ENCODE measurements around the gene BRME1. TPM values are rescaled to one million over a fixed set of nuclear protein-coding genes. Genes with fewer than 3 reads are reported as not detected.
A peak's percentile ranks its signal among the peaks of the same experiment; 100 is the strongest.

BRME1 gene
- total RNA-seq, 2 experiments from 2014 or later, result 6.3 to 8.0 TPM

DNA sequence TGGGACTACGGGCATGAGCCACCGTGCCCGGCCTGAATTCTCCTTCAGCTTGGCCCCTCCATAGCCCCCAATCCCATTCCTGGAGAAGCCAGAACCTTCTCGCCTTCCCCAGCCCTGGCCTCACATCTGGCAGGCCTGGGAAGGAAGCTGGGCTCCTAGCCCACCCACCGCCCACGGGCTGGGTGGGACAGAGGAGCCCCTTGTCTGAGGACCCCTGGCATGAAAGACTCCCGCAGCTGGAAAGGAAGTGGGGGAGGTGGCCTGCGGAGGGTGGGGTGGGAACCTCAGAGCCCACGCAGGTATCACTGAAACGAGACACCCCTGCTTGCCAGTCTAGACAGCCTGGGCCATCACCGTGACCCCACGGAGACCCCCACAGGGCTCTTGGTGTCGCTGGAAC lies 36.6 kb downstream of the BRME1 start:
- H3K4me3 Mint-ChIP-seq, result no peak overlapping the region

DNA sequence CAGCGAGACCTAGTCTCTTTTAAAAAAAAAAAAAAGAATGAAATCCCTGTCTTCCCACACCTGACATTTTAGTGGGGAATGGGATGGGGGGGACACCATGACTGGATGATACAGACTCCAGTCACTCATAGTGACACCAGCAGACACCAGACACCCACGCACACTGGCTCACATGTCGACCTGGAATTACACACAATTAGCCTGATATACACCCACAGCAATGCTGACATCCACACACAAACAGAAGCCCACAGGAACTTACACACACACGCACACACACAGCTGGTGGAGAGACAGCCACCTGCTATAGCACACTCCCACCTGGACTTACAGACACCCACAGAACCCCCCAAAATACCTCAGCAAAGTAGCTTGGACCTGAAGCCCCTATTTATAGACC lies 37.3 kb downstream of the BRME1 start:
- CTCF ChIA-PET, result interaction anchor here (0.7 to 2.0 kb wide), 4 partner anchors 10 to 268 kb away, joined by 3 to 7 read pairs (median 4); partner anchors contain the start of gene ASF1B
- Mint-ChIP-seq H3K4me1 (peaks cover 21% of the 10 kb centered on the region), H3K9me3 (no peaks in the 10 kb centered on the region), H3K27me3 (peaks cover 26% of the 10 kb centered on the region), H3K27ac (no peak overlapping the region), H3K36me3 (ENCODE audit: low read depth) (no peaks in the 10 kb centered on the region), H3K4me3 (no peak overlapping the region)
- DNase-seq, result no peak
- POLR2A ChIA-PET, result no interaction called here

More for the DNA sequence above, 36.6 kb downstream of the BRME1 start:
- no peaks in the 10 kb centered on the region for H3K36me3 Mint-ChIP-seq (ENCODE audit: low read depth)
- ChIA-PET POLR2A (no interaction called here), CTCF (interaction anchor here (0.6 to 1.3 kb wide), 3 partner anchors 10 to 203 kb away, joined by 3 to 6 read pairs (median 4); partner anchors contain the start of gene MISP3)
- H3K27me3 Mint-ChIP-seq, result peaks cover 22% of the 10 kb centered on the region
- peaks cover 16% of the 10 kb centered on the region for H3K4me1 Mint-ChIP-seq
- no peak overlapping the region for H3K27ac Mint-ChIP-seq
- H3K9me3 Mint-ChIP-seq, result no peaks in the 10 kb centered on the region
- no peak for DNase-seq

DNA sequence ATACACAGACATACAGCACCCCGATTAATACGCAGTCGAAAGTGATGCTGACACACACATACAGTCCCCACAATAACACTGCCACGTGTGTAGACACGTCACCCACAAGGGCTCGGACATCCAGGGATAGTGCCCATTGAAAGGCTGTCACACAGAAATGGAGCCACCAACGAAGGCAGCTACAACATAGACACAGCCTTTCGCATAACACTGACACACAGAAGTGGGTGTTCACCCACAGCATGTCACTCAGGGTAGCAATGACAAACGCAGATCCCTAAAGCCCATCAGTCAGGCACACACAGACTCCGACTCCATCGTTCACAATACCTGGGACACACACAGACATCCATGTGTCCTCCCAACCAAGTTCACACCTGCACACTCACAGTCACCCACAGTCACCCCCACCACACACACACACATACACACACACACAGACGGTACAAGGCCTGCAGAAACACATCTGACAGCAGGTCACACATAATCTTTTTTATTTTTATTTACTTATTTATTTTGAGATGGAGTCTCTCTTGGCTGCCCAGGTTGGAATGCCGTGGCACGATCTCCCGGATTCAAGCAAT lies 39.4 kb downstream of the BRME1 start:
- no peak for DNase-seq
- Mint-ChIP-seq H3K4me3 (peak overlapping the region; percentile 20), H3K36me3 (ENCODE audit: low read depth) (no peaks in the 10 kb centered on the region), H3K4me1 (peaks cover 27% of the 10 kb centered on the region), H3K27me3 (peaks cover 32% of the 10 kb centered on the region), H3K9me3 (no peaks in the 10 kb centered on the region), H3K27ac (no peak overlapping the region)
- CTCF ChIA-PET, result interaction anchor here (2.0 kb wide), 1 partner anchor 270 kb away, joined by 7 read pairs; the partner anchor contains the start of gene ASF1B
- POLR2A ChIA-PET, result no interaction called here

DNA sequence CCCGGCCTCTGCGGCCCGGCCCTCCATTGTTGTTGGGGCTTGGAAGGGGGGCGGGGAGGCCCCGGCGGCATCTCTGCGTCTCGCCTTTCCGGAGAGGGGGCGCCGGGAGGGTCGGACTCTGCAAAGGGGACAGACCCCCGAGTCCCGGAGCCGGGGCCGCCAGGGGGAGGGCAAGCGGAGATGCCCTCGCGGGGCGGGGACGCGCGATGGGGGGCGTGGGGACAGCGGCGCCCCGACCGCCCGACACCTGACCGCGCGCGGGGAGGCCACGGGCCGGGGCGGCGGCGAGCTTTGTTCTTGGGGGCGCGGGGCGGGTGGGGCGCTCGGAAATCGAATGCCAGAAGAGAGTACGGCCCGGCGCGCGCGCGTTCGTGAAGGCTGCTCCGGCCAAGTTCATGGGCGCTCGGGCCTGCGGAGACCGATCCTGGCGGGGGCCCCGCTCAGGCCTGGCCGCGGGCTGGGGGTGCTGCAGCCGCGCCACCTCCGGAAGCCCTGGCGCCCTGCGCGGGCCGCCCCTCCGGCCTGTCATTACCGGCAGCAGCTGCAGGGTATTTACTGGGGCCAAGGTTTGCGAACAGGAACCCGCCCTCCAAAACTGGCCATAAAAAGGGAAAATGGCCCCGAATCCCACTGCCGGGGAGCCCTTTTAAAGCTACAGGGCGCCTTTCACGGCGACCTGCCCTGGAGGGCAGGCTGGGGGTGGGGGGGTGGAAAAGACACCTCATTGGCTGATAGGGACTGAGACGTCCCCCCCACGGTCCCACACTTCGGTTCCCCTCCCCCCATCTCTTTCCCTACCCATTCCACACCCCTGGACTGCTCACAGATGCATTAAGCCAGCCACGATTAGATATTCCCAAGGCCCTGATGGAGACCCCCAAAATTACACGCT lies 40.1 kb downstream of the BRME1 start:
- Mint-ChIP-seq H3K36me3 (ENCODE audit: low read depth) (no peaks in the 10 kb centered on the region), H3K27ac (no peak overlapping the region), H3K4me1 (peaks cover 35% of the 10 kb centered on the region), H3K4me3 (peak overlapping the region; percentile 20), H3K9me3 (no peaks in the 10 kb centered on the region), H3K27me3 (peaks cover 32% of the 10 kb centered on the region)
- ChIA-PET CTCF (no interaction called here), POLR2A (interaction anchor here (0.5 kb wide), 1 partner anchor 630 kb away, joined by 3 read pairs; the partner anchor contains the start of gene GIPC1)
- no peak for DNase-seq

DNA sequence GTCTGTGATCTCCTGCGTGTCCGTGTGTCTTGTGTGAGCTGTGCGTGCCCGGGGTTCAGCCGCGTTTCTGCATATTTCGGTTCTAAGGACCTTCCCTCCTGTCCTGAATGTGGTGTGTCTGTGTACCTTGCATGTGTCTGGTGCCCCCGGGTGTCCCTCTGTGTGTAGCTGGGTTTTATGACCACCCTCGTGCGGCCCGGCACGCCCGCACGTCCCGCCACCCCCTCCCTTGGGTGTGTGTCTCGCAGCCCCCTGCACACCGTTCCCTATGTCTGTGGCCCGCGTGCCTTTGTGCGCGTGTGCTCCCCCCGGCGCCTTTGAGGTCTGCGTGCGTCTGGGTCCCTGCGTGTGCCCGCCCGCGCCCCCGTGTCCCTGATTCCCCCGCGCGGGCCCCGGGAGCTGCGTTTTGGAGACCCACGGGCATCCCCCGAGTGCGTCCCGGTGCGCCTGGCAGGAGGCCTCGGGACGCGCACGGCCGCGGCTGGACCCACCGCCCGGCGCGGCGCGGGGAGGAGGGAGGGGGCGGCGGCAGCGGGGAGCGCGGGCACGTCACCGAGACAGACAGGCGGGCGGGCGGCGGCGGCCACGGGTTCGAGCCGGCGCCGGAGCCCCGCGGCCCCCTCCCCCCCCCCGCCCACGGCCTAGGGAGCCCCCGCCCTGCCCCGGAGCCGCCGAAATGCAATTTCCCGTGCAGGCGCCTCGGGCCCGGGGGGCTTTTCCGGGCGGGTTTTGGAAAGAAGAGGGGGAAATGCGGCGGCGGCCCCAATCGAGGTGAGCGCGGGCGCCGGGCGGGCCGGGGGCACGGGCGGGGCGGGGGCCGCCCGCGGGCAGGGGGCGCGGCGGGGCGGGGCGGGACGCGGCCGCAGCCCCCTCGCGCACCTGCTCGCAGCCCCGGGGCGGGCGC lies 41.0 kb downstream of the BRME1 start:
- Mint-ChIP-seq H3K27me3 (peaks cover 32% of the 10 kb centered on the region), H3K4me1 (peaks cover 39% of the 10 kb centered on the region), H3K36me3 (ENCODE audit: low read depth) (no peaks in the 10 kb centered on the region), H3K9me3 (no peaks in the 10 kb centered on the region), H3K27ac (no peak overlapping the region), H3K4me3 (peak overlapping the region; percentile 55)
- ChIA-PET CTCF (interaction anchor here (0.9 to 5.5 kb wide), 4 partner anchors 15 to 167 kb away, joined by 3 to 112 read pairs (median 36); partner anchors contain the start of gene IL27RA), POLR2A (no interaction called here)
- no peak for DNase-seq

DNA sequence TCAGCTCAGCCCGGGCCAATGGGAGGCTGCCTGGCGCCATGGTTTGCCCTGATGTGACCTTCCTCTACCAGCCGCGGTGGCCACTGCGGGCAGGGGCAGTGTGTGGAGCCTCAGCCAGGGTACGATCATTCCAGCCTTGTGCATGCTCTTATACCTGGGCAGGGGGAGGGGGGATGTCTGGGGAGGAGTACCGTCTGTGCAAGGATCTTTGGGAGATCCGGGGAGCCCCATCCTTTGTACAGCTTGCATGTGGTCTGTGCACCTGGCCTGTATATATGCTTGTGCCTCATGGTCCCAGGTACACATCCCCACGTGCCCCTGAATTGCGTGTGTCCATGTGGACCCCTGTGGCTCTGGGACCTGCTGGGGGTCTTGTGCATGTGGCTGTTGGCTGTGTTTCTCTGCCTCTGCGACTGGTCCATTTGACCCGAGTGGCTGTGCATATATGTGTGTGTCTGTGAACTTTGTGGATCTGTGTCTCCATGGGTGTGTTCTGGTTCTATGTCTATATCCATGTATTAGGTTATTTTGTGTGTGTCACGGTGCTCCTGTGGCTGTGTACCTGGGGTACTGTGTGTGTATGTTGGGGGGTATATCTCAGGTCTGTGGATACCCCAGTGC lies 41.8 kb downstream of the BRME1 start:
- CTCF ChIA-PET, result interaction anchor here (0.5 to 5.5 kb wide), 10 partner anchors 9 to 806 kb away, joined by 3 to 112 read pairs (median 10); partner anchors contain the start of genes ASF1B, C19orf53, IL27RA and NANOS3
- H3K27ac Mint-ChIP-seq, result no peak overlapping the region
- no peaks in the 10 kb centered on the region for H3K36me3 Mint-ChIP-seq (ENCODE audit: low read depth)
- no peak for DNase-seq
- no peaks in the 10 kb centered on the region for H3K9me3 Mint-ChIP-seq
- peaks cover 44% of the 10 kb centered on the region for H3K4me1 Mint-ChIP-seq
- peaks cover 32% of the 10 kb centered on the region for H3K27me3 Mint-ChIP-seq
- H3K4me3 Mint-ChIP-seq, result peak overlapping the region; percentile 55
- POLR2A ChIA-PET, result no interaction called here

DNA sequence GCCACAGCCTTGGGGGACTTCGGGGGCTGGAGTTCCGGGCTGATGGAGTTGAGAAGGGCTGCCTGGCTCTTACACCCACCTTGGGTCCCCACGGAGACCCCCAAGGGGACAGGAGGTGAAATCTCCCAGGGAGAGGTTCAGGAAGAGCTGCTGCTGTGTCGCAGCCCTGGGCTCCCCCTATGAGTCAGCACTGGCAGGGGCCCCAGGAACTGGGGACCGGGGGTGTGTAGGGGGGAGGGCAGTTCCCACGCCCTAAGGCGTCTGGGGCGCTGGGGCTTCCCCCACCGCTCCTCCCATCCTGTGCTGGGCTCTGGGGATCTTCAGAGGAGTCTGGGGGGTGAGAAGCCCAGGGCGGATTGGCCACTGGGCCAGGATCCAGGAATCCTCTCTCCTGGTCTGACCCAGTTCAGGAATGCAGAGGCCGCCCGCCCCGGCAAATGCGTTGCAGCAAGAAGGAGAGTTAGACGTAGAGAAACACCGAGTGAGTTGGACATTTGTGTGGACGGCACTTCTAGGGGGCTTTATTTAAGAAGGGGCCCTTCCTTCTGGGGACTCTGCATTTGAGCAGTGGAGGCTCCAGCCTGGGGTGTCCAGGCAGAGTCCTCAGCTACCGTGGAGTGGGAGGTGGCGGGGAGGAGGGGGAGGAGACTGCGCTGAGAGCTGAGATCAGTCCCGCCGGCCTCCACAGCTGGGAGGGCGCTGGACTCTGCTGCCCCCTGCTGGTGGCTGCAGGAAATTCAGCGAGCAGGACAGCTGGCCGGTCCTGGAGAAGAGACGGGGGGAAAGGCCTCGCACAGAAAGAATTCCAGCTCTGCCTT lies 44.0 kb downstream of the BRME1 start:
- DNase-seq, result peak; percentile 88
- POLR2A ChIA-PET, result interaction anchor here (0.6 to 1.7 kb wide), 6 partner anchors 15 to 1124 kb away, joined by 3 to 7 read pairs (median 3); partner anchors contain the start of genes C19orf53 and GET3
- H3K4me1 Mint-ChIP-seq, result peaks cover 44% of the 10 kb centered on the region
- CTCF ChIA-PET, result interaction anchor here (0.6 to 5.5 kb wide), 53 partner anchors 11 to 703 kb away, joined by 3 to 112 read pairs (median 4); partner anchors contain the start of genes ASF1B, C19orf53, MISP3 and MRI1
- peak overlapping the region; percentile 80 for H3K4me3 Mint-ChIP-seq
- H3K27ac Mint-ChIP-seq, result peak overlapping the region; percentile 85
- H3K36me3 Mint-ChIP-seq (ENCODE audit: low read depth), result no peaks in the 10 kb centered on the region
- H3K27me3 Mint-ChIP-seq, result peaks cover 27% of the 10 kb centered on the region
- H3K9me3 Mint-ChIP-seq, result no peaks in the 10 kb centered on the region

DNA sequence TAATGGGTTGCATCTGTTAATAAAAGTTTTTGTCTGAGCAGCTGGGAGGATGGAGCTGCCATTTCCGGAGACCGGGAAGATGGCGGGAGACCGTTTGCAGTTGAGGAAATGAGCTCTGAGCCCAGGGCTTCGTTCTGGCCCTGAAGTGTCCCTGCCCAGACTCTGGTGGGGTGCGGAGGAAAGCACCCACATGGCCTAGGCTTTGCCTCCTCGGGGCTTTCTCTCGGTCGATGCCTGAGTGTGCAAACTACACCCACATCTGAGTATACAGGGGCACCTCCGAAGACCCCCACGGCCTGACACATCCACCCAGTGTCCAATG lies 44.6 kb downstream of the BRME1 start:
- ChIA-PET CTCF (interaction anchor here (0.6 to 5.5 kb wide), 22 partner anchors 11 to 582 kb away, joined by 3 to 112 read pairs (median 7); partner anchors contain the start of genes ASF1B, C19orf53, MRI1 and NANOS3), POLR2A (interaction anchor here (0.7 to 1.7 kb wide), 2 partner anchors 67 to 87 kb away, joined by 4 to 7 read pairs; partner anchors contain the start of genes C19orf53 and ZSWIM4)
- H3K4me3 Mint-ChIP-seq, result peak overlapping the region; percentile 80
- no peak for DNase-seq
- H3K9me3 Mint-ChIP-seq, result no peaks in the 10 kb centered on the region
- H3K27me3 Mint-ChIP-seq, result peaks cover 22% of the 10 kb centered on the region
- H3K27ac Mint-ChIP-seq, result peak overlapping the region; percentile 85
- peaks cover 42% of the 10 kb centered on the region for H3K4me1 Mint-ChIP-seq
- no peaks in the 10 kb centered on the region for H3K36me3 Mint-ChIP-seq (ENCODE audit: low read depth)

DNA sequence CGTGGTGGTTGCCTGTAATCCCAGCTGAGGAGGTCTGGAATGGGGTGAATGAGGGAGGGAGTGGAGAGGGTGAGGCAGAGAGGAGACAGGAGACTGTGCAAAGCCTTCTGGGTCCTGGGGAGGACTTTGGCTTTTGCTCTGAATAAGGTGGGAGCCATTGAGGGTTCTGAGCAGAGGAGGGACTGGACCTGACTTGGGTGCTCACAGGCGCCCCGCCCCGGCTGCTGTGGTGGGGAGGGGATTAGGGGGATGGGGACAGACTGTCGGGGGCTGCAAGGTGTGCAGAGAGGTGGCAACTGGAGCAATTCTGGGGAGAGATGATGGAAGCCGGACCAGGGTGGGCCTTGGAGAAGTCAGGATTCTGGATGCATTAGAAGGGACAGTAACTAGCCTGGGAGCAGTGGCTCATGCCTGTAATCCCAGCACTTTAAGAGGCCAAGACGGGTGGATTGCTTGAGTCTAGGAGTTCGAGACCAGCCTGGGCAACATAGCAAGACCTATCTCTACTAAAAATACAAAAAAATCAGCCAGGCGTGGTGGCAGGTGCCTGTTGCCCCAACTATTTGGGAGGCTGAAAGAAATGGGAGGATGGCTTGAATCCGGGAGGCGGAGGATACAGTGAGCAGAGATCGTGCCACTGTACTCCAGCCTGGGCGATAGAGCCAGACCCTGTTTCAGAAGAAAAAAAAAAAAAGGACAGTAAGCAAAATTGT lies 45.1 kb downstream of the BRME1 start:
- no peaks in the 10 kb centered on the region for H3K36me3 Mint-ChIP-seq (ENCODE audit: low read depth)
- H3K27me3 Mint-ChIP-seq, result peaks cover 19% of the 10 kb centered on the region
- ChIA-PET CTCF (interaction anchor here (0.6 to 5.5 kb wide), 20 partner anchors 11 to 582 kb away, joined by 3 to 112 read pairs (median 7); partner anchors contain the start of genes ASF1B, C19orf53, MRI1 and NANOS3), POLR2A (interaction anchor here (0.7 to 1.7 kb wide), 2 partner anchors 66 to 86 kb away, joined by 4 to 7 read pairs; partner anchors contain the start of genes C19orf53 and ZSWIM4)
- H3K4me1 Mint-ChIP-seq, result peaks cover 38% of the 10 kb centered on the region
- no peaks in the 10 kb centered on the region for H3K9me3 Mint-ChIP-seq
- H3K27ac Mint-ChIP-seq, result peak overlapping the region; percentile 85
- peak overlapping the region; percentile 80 for H3K4me3 Mint-ChIP-seq
- DNase-seq, result no peak

DNA sequence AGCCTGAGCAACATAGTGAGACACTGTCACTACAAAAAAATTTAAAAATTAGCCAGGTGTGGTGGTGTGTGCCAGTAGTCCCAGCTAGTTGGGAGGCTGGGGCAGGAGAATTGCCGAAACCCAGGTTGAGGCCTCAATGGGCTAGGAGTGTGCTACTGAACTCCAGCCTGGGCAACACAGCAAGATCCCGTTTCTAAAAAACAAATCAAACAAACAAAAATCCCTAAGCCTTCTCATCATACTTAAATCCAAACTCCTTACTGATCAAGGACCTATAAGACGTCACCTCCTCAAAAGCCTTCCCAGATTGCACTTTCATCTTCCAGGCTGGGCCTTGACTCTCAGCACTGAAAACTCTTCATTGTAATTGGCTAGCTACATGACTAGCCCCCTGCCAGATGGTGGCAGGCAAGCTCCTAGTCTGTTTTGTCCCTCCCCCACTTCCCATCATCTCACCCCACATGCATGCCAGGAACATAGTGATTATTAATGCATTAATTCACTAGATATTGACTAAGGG lies 46.5 kb downstream of the BRME1 start:
- Mint-ChIP-seq H3K4me3 (no peak overlapping the region), H3K27me3 (peaks cover 15% of the 10 kb centered on the region), H3K36me3 (ENCODE audit: low read depth) (no peaks in the 10 kb centered on the region), H3K9me3 (no peaks in the 10 kb centered on the region), H3K4me1 (peaks cover 35% of the 10 kb centered on the region), H3K27ac (no peak overlapping the region)
- CTCF ChIA-PET, result interaction anchor here (1.2 to 5.5 kb wide), 5 partner anchors 9 to 664 kb away, joined by 3 to 69 read pairs (median 3); no protein-coding TSS in a partner anchor
- POLR2A ChIA-PET, result no interaction called here
- DNase-seq, result no peak
